H1 (cell line): ENCODE results near the gene DSP. TPM values are rescaled to one million over a fixed set of nuclear protein-coding genes. Genes with fewer than 3 reads are reported as not detected.

ENCODE experiments used
- CTCF ChIA-PET: fragments of 300-600 bp; sonication (Branson Sonifier 250); formaldehyde crosslinking; loops from one replicate; lab custom pipeline; 2021; ENCODE audit not compliant: partially characterized antibody; lab: Charles Lee
- POLR2A ChIA-PET: fragments of 300-600 bp; sonication (Branson Sonifier 250); formaldehyde crosslinking; loops from one replicate; lab custom pipeline; 2021; ENCODE audit warnings: inconsistent platforms; ENCODE audit not compliant: partially characterized antibody; lab: Charles Lee
- DNase-seq, 2 experiments: peaks; one replicate each; pipeline versions ENCODE4 v3.0.0 to v3.0.0-alpha.2; 2010 to 2022; ENCODE audit warnings: low spot score in 2 of 2, low read depth in 1 of 2, mixed read lengths in 1 of 2
- FAIRE-seq: peaks from 2 replicates; lab custom pipeline; 2011; peaks lifted over from hg19 to GRCh38; lab: Jason Lieb, UNC
- H2AFZ ChIP-seq: 2 replicates; pipeline ENCODE4 v1.8.1; 2012; ENCODE audit warnings: low read length, inconsistent platforms
- H2AK5ac ChIP-seq: 2 replicates; pipeline ENCODE4 v1.6.1; 2013; ENCODE audit warnings: low read depth, low read length
- H2BK120ac ChIP-seq: replicated peaks from 2 replicates; pipeline ENCODE3; 2013; ENCODE audit warnings: low read depth, low read length, inconsistent platforms
- H2BK12ac ChIP-seq: 2 replicates; pipeline ENCODE4 v1.6.1; 2013; ENCODE audit warnings: low read depth, low read length
- H2BK15ac ChIP-seq: 2 replicates; pipeline ENCODE4 v1.6.1; 2013; ENCODE audit warnings: low read length
- H2BK20ac ChIP-seq: 2 replicates; pipeline ENCODE4 v1.6.1; 2013; ENCODE audit warnings: low read length
- H2BK5ac ChIP-seq: 2 replicates; pipeline ENCODE4 v1.6.1; 2013; ENCODE audit warnings: low read depth, low read length
- H3K14ac ChIP-seq: 2 replicates; pipeline ENCODE4 v1.6.1; 2013; ENCODE audit warnings: inconsistent platforms; ENCODE audit not compliant: insufficient read length
- H3K18ac ChIP-seq: 2 replicates; pipeline ENCODE4 v1.6.1; 2013; ENCODE audit warnings: low read length; ENCODE audit errors: extremely low read depth
- H3K23ac ChIP-seq: 2 replicates; pipeline ENCODE4 v1.6.1; 2013; ENCODE audit warnings: inconsistent platforms; ENCODE audit not compliant: insufficient read length
- H3K23me2 ChIP-seq: 2 replicates; pipeline ENCODE4 v1.6.1; 2013; ENCODE audit warnings: low read depth, low read length
- H3K27ac ChIP-seq: 2 replicates; pipeline ENCODE4 v1.6.1; 2011; ENCODE audit warnings: low read depth, low read length, inconsistent platforms
- H3K27me3 ChIP-seq, 4 experiments: replicated peaks in 1 of 4; 1 replicate in 1 of 4; 2 replicates in 3 of 4; pipeline versions ENCODE4 v1.6.1 to v1.8.1; 2011 to 2013; ENCODE audit warnings: low read length in 3 of 4, mild to moderate bottlenecking in 3 of 4, inconsistent platforms in 2 of 4, mixed read lengths in 2 of 4, moderate library complexity in 1 of 4; ENCODE audit not compliant: control insufficient read depth in 3 of 4, insufficient read depth in 3 of 4; ENCODE audit errors: extremely low read depth in 1 of 4
- H3K36me3 ChIP-seq, 4 experiments: 2 replicates each; pipeline versions ENCODE4 v1.6.1 to v1.8.1; 2011 to 2013; ENCODE audit warnings: mild to moderate bottlenecking in 4 of 4, low read length in 3 of 4, moderate library complexity in 2 of 4, control low read depth in 1 of 4, inconsistent platforms in 1 of 4; ENCODE audit not compliant: insufficient read depth in 4 of 4, control insufficient read depth in 2 of 4
- H3K4ac ChIP-seq: replicated peaks from 2 replicates; pipeline ENCODE3; 2013; ENCODE audit warnings: low read length, low read depth, mixed read lengths, inconsistent platforms; ENCODE audit not compliant: insufficient read length
- H3K4me1 ChIP-seq, 4 experiments: replicated peaks in 1 of 4; 1 replicate in 1 of 4; 2 replicates in 3 of 4; pipeline versions ENCODE4 v1.6.1 to v1.8.1; 2011 to 2013; ENCODE audit warnings: low read length in 3 of 4, inconsistent platforms in 2 of 4, mixed read lengths in 1 of 4; ENCODE audit not compliant: insufficient read depth in 4 of 4, control insufficient read depth in 3 of 4
- H3K4me2 ChIP-seq, 2 experiments: 2 replicates each; pipeline versions ENCODE4 v1.6.1 to v1.8.1; 2011 to 2013; ENCODE audit warnings: low read depth in 2 of 2, low read length in 2 of 2, control low read depth in 1 of 2, inconsistent platforms in 1 of 2, mild to moderate bottlenecking in 1 of 2; ENCODE audit not compliant: insufficient read depth in 1 of 2
- H3K4me3 ChIP-seq, 4 experiments: fragments of 200-600, 300-600 bp in 1 of 4; sonication (generic), shearing (Covaris generic), sonication (Bioruptor Twin) in 1 of 4; 2 replicates each; pipeline versions ENCODE4 v1.5.1 to v1.8.1; 2011 to 2016; ENCODE audit warnings: low read length in 4 of 4, low read depth in 3 of 4, control low read depth in 2 of 4, inconsistent platforms in 2 of 4, mild to moderate bottlenecking in 2 of 4, mixed read lengths in 1 of 4, moderate library complexity in 1 of 4; ENCODE audit not compliant: insufficient read depth in 2 of 4; ENCODE audit errors: extremely low read depth in 1 of 4
- H3K56ac ChIP-seq: replicated peaks from 2 replicates; pipeline ENCODE3; 2013; ENCODE audit warnings: low read depth, mild to moderate bottlenecking, mixed read lengths, low read length, inconsistent platforms; ENCODE audit not compliant: insufficient read length
- H3K79me1 ChIP-seq: 2 replicates; pipeline ENCODE4 v1.6.1; 2013; ENCODE audit warnings: low read depth, low read length, control low read depth
- H3K79me2 ChIP-seq, 2 experiments: 2 replicates each; pipeline versions ENCODE4 v1.6.1 to v1.8.1; 2012 to 2013; ENCODE audit warnings: low read length in 2 of 2, mild to moderate bottlenecking in 2 of 2, inconsistent platforms in 1 of 2; ENCODE audit not compliant: insufficient read depth in 2 of 2, control insufficient read depth in 1 of 2
- H3K9ac ChIP-seq, 4 experiments: replicated peaks in 1 of 4; 1 replicate in 1 of 4; 2 replicates in 3 of 4; pipeline versions ENCODE4 v1.6.1 to v1.8.1; 2011 to 2013; ENCODE audit warnings: low read depth in 3 of 4, low read length in 3 of 4, control low read depth in 2 of 4, mild to moderate bottlenecking in 2 of 4, moderate library complexity in 2 of 4, inconsistent platforms in 1 of 4; ENCODE audit errors: extremely low read depth in 1 of 4
- H3K9me3 ChIP-seq, 2 experiments: 2 replicates each; pipeline versions ENCODE4 v1.6.1 to v1.8.1; 2012 to 2013; ENCODE audit warnings: mild to moderate bottlenecking in 2 of 2, moderate library complexity in 2 of 2, control low read depth in 1 of 2, inconsistent platforms in 1 of 2, low read depth in 1 of 2, low read length in 1 of 2, mixed read lengths in 1 of 2; ENCODE audit not compliant: insufficient read depth in 2 of 2
- H4K20me1 ChIP-seq, 2 experiments: replicated peaks in 1 of 2; 2 replicates each; pipeline versions ENCODE3 to v1.8.1; 2011 to 2013; ENCODE audit warnings: inconsistent platforms in 2 of 2, low read length in 2 of 2, mild to moderate bottlenecking in 1 of 2; ENCODE audit not compliant: insufficient read depth in 2 of 2, control insufficient read depth in 1 of 2
- H4K5ac ChIP-seq: 2 replicates; pipeline ENCODE4 v1.6.1; 2013; ENCODE audit warnings: low read length, low read depth, mixed read lengths, inconsistent platforms; ENCODE audit not compliant: insufficient read length
- H4K8ac ChIP-seq: 2 replicates; pipeline ENCODE4 v1.8.0; 2013; ENCODE audit warnings: mild to moderate bottlenecking, moderate library complexity, low read length, inconsistent platforms; ENCODE audit not compliant: insufficient read depth; ENCODE audit errors: extremely low read depth
- H4K91ac ChIP-seq: replicated peaks from 2 replicates; pipeline ENCODE3; 2013; ENCODE audit warnings: low read length, mixed read lengths, inconsistent platforms; ENCODE audit not compliant: insufficient read length
- BACH1 ChIP-seq: IDR thresholded peaks from 2 replicates; pipeline ENCODE4 v1.6.1; 2012; ENCODE audit warnings: low read length, improper control_type of control experiment
- CBX8 ChIP-seq: fragments of 300-800, 300-1000 bp; sonication (generic); IDR thresholded peaks from 2 replicates; pipeline ENCODE4 v1.7.1; 2016; ENCODE audit warnings: low read depth, low read length, borderline replicate concordance
- CHD1 ChIP-seq: IDR thresholded peaks from 2 replicates; pipeline ENCODE4 v1.6.1; 2012; ENCODE audit warnings: low read depth, low read length, improper control_type of control experiment
- SIX5 ChIP-seq: IDR thresholded peaks from 2 replicates; pipeline ENCODE4 v1.6.1; 2011; ENCODE audit warnings: mild to moderate bottlenecking, low read depth, low read length
- WGBS, 2 experiments: shearing (Covaris generic) in 1 of 2; methylation state at CpG; one replicate each; pipeline versions ENCODE4 v1.1.6 to v1.1.7; 2013 to 2015; ENCODE audit warnings: low lambda C conversion rate in 2 of 2, mixed read lengths in 2 of 2, inconsistent platforms in 1 of 2, low coverage in 1 of 2, missing lambda C conversion rate in 1 of 2; ENCODE audit not compliant: insufficient replicate concordance in 2 of 2, insufficient coverage in 1 of 2, insufficient read length in 1 of 2; ENCODE audit errors: extremely low coverage in 1 of 2, missing lambda C conversion rate in 1 of 2; 5-methylcytosine and 5-hydroxymethylcytosine counted together
- polyA plus RNA-seq, 7 experiments: library from polyadenylated mRNA; depleted of rRNA in 3 of 7; stranded (reverse) in 5 of 7; unstranded in 2 of 7; fragments of >200 nt in 5 of 7; fragments of 200-250 nt in 2 of 7; gene quantifications; 1 replicate in 5 of 7; 2 replicates in 1 of 7; 4 replicates in 1 of 7; pipeline versions ENCODE4 v1.2.1 to v1.2.3, GENCODE V29; 2011 to 2013; ENCODE audit warnings: missing spikeins in 2 of 7, mixed read lengths in 2 of 7
- total RNA-seq: library from RNA; stranded (reverse); fragmentation: NEBNext Ultra II Directional; extraction: Animal tissue kit (Norgen Biotek cat#: 25700); gene quantifications from 2 replicates; pipeline ENCODE4 v1.2.1, GENCODE V29; 2021

The DSP gene
- total and polyA plus RNA-seq, 2 of the 8 experiments (the other 6 are each of a cell fraction or from before 2014, with no cell fraction given): 14.3 to 48.5 TPM

DNA sequence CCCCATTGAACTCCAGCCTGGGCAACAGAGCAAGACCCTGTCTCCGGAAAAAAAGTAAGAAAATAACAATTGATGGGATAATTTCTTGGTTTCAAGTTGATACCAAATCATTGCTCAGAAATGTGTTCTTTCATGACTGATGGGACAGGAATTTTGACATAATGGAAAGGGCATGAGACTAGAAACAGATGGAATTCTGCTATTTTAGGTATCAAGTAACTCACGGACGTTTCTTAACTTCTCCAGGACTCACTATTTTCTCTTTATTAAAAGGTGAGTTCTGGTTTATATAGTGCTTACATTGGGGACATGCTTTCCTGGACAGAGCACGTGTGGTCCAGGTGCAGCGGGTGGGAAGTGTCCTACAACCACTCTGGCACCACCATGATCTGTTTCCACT is 6.0 kb upstream of the DSP start:
- H3K36me3 ChIP-seq: no peaks in the 10 kb centered on the region
- H3K4me2 ChIP-seq: no peak overlapping the region
- H3K23ac ChIP-seq: no peak overlapping the region
- ChIA-PET CTCF (interaction anchor here (1.2 kb wide), 1 partner anchor 9 kb away, joined by 5 read pairs; no protein-coding TSS in a partner anchor), POLR2A (interaction anchor here (0.5 kb wide), 1 partner anchor 18 kb away, joined by 3 read pairs; no protein-coding TSS in a partner anchor)
- H2BK120ac ChIP-seq: no peak overlapping the region
- no peak overlapping the region for H4K5ac ChIP-seq
- no peak overlapping the region for H2BK5ac ChIP-seq
- H3K9me3 ChIP-seq: no peaks in the 10 kb centered on the region; a peak in 1 of 4 replicates
- H3K27me3 ChIP-seq: peaks cover 0 to 12% (median 8%) of the 10 kb centered on the region in 4 experiments; a peak in 6 of 7 replicates
- no peak overlapping the region for H3K18ac ChIP-seq
- H2BK15ac ChIP-seq: no peak overlapping the region
- H3K4ac ChIP-seq: no peak overlapping the region
- no peak overlapping the region for H2BK20ac ChIP-seq
- 92% methylated on average over 5 of the region's 5 CpGs; no CpG with 5 or more reads in 1 of the 2 experiments for WGBS, 2 experiments
- no peak overlapping the region for H3K56ac ChIP-seq
- H3K79me1 ChIP-seq: no peaks in the 10 kb centered on the region
- no peak overlapping the region for H4K8ac ChIP-seq
- H2BK12ac ChIP-seq: no peak overlapping the region
- H2AFZ ChIP-seq: no peak overlapping the region
- H3K14ac ChIP-seq: no peak overlapping the region
- H3K9ac ChIP-seq: no peak overlapping the region
- no peak overlapping the region for H2AK5ac ChIP-seq
- H3K4me3 ChIP-seq: no peak overlapping the region
- no peak overlapping the region for H3K27ac ChIP-seq
- TF ChIP-seq SIX5 (no peak), CBX8 (no peak), CHD1 (no peak), BACH1 (no peak)
- 0 out of 2 replicates have a peak, but pooled peaks cover 2% of the 10 kb centered on the region for H3K23me2 ChIP-seq
- no peak for FAIRE-seq
- H4K20me1 ChIP-seq: no peaks in the 10 kb centered on the region
- DNase-seq: no peak
- H4K91ac ChIP-seq: no peak overlapping the region
- peaks cover 0 to 8% (median 6%) of the 10 kb centered on the region in 4 experiments; a peak in 4 of 7 replicates for H3K4me1 ChIP-seq
- no peaks in the 10 kb centered on the region for H3K79me2 ChIP-seq
